H1 (cell line): ENCODE data around the gene PPP2R2C. TPM values are rescaled to one million over a fixed set of nuclear protein-coding genes. Genes with fewer than 3 reads are reported as not detected.

Source experiments
- CTCF ChIA-PET: fragments of 300-600 bp; sonication (Branson Sonifier 250); formaldehyde crosslinking; loops from one replicate; lab custom pipeline; 2021; ENCODE audit not compliant: partially characterized antibody; lab: Charles Lee
- POLR2A ChIA-PET: fragments of 300-600 bp; sonication (Branson Sonifier 250); formaldehyde crosslinking; loops from one replicate; lab custom pipeline; 2021; ENCODE audit warnings: inconsistent platforms; ENCODE audit not compliant: partially characterized antibody; lab: Charles Lee
- DNase-seq, 2 experiments: peaks; one replicate each; pipeline versions ENCODE4 v3.0.0 to v3.0.0-alpha.2; 2010 to 2022; ENCODE audit warnings: low spot score in 2 of 2, low read depth in 1 of 2, mixed read lengths in 1 of 2
- FAIRE-seq: peaks from 2 replicates; lab custom pipeline; 2011; peaks lifted over from hg19 to GRCh38; lab: Jason Lieb, UNC
- H2AFZ ChIP-seq: 2 replicates; pipeline ENCODE4 v1.8.1; 2012; ENCODE audit warnings: low read length, inconsistent platforms
- H2AK5ac ChIP-seq: 2 replicates; pipeline ENCODE4 v1.6.1; 2013; ENCODE audit warnings: low read depth, low read length
- H2BK120ac ChIP-seq: replicated peaks from 2 replicates; pipeline ENCODE3; 2013; ENCODE audit warnings: low read depth, low read length, inconsistent platforms
- H2BK12ac ChIP-seq: 2 replicates; pipeline ENCODE4 v1.6.1; 2013; ENCODE audit warnings: low read depth, low read length
- H2BK15ac ChIP-seq: 2 replicates; pipeline ENCODE4 v1.6.1; 2013; ENCODE audit warnings: low read length
- H2BK20ac ChIP-seq: 2 replicates; pipeline ENCODE4 v1.6.1; 2013; ENCODE audit warnings: low read length
- H2BK5ac ChIP-seq: 2 replicates; pipeline ENCODE4 v1.6.1; 2013; ENCODE audit warnings: low read depth, low read length
- H3K14ac ChIP-seq: 2 replicates; pipeline ENCODE4 v1.6.1; 2013; ENCODE audit warnings: inconsistent platforms; ENCODE audit not compliant: insufficient read length
- H3K18ac ChIP-seq: 2 replicates; pipeline ENCODE4 v1.6.1; 2013; ENCODE audit warnings: low read length; ENCODE audit errors: extremely low read depth
- H3K23ac ChIP-seq: 2 replicates; pipeline ENCODE4 v1.6.1; 2013; ENCODE audit warnings: inconsistent platforms; ENCODE audit not compliant: insufficient read length
- H3K23me2 ChIP-seq: 2 replicates; pipeline ENCODE4 v1.6.1; 2013; ENCODE audit warnings: low read depth, low read length
- H3K27ac ChIP-seq: 2 replicates; pipeline ENCODE4 v1.6.1; 2011; ENCODE audit warnings: low read depth, low read length, inconsistent platforms
- H3K27me3 ChIP-seq, 4 experiments: replicated peaks in 1 of 4; 1 replicate in 1 of 4; 2 replicates in 3 of 4; pipeline versions ENCODE4 v1.6.1 to v1.8.1; 2011 to 2013; ENCODE audit warnings: low read length in 3 of 4, mild to moderate bottlenecking in 3 of 4, inconsistent platforms in 2 of 4, mixed read lengths in 2 of 4, moderate library complexity in 1 of 4; ENCODE audit not compliant: control insufficient read depth in 3 of 4, insufficient read depth in 3 of 4; ENCODE audit errors: extremely low read depth in 1 of 4
- H3K36me3 ChIP-seq, 4 experiments: 2 replicates each; pipeline versions ENCODE4 v1.6.1 to v1.8.1; 2011 to 2013; ENCODE audit warnings: mild to moderate bottlenecking in 4 of 4, low read length in 3 of 4, moderate library complexity in 2 of 4, control low read depth in 1 of 4, inconsistent platforms in 1 of 4; ENCODE audit not compliant: insufficient read depth in 4 of 4, control insufficient read depth in 2 of 4
- H3K4ac ChIP-seq: replicated peaks from 2 replicates; pipeline ENCODE3; 2013; ENCODE audit warnings: low read length, low read depth, mixed read lengths, inconsistent platforms; ENCODE audit not compliant: insufficient read length
- H3K4me1 ChIP-seq, 4 experiments: replicated peaks in 1 of 4; 1 replicate in 1 of 4; 2 replicates in 3 of 4; pipeline versions ENCODE4 v1.6.1 to v1.8.1; 2011 to 2013; ENCODE audit warnings: low read length in 3 of 4, inconsistent platforms in 2 of 4, mixed read lengths in 1 of 4; ENCODE audit not compliant: insufficient read depth in 4 of 4, control insufficient read depth in 3 of 4
- H3K4me2 ChIP-seq, 2 experiments: 2 replicates each; pipeline versions ENCODE4 v1.6.1 to v1.8.1; 2011 to 2013; ENCODE audit warnings: low read depth in 2 of 2, low read length in 2 of 2, control low read depth in 1 of 2, inconsistent platforms in 1 of 2, mild to moderate bottlenecking in 1 of 2; ENCODE audit not compliant: insufficient read depth in 1 of 2
- H3K4me3 ChIP-seq, 4 experiments: fragments of 200-600, 300-600 bp in 1 of 4; sonication (generic), shearing (Covaris generic), sonication (Bioruptor Twin) in 1 of 4; 2 replicates each; pipeline versions ENCODE4 v1.5.1 to v1.8.1; 2011 to 2016; ENCODE audit warnings: low read length in 4 of 4, low read depth in 3 of 4, control low read depth in 2 of 4, inconsistent platforms in 2 of 4, mild to moderate bottlenecking in 2 of 4, mixed read lengths in 1 of 4, moderate library complexity in 1 of 4; ENCODE audit not compliant: insufficient read depth in 2 of 4; ENCODE audit errors: extremely low read depth in 1 of 4
- H3K56ac ChIP-seq: replicated peaks from 2 replicates; pipeline ENCODE3; 2013; ENCODE audit warnings: low read depth, mild to moderate bottlenecking, mixed read lengths, low read length, inconsistent platforms; ENCODE audit not compliant: insufficient read length
- H3K79me1 ChIP-seq: 2 replicates; pipeline ENCODE4 v1.6.1; 2013; ENCODE audit warnings: low read depth, low read length, control low read depth
- H3K79me2 ChIP-seq, 2 experiments: 2 replicates each; pipeline versions ENCODE4 v1.6.1 to v1.8.1; 2012 to 2013; ENCODE audit warnings: low read length in 2 of 2, mild to moderate bottlenecking in 2 of 2, inconsistent platforms in 1 of 2; ENCODE audit not compliant: insufficient read depth in 2 of 2, control insufficient read depth in 1 of 2
- H3K9ac ChIP-seq, 4 experiments: replicated peaks in 1 of 4; 1 replicate in 1 of 4; 2 replicates in 3 of 4; pipeline versions ENCODE4 v1.6.1 to v1.8.1; 2011 to 2013; ENCODE audit warnings: low read depth in 3 of 4, low read length in 3 of 4, control low read depth in 2 of 4, mild to moderate bottlenecking in 2 of 4, moderate library complexity in 2 of 4, inconsistent platforms in 1 of 4; ENCODE audit errors: extremely low read depth in 1 of 4
- H3K9me3 ChIP-seq, 2 experiments: 2 replicates each; pipeline versions ENCODE4 v1.6.1 to v1.8.1; 2012 to 2013; ENCODE audit warnings: mild to moderate bottlenecking in 2 of 2, moderate library complexity in 2 of 2, control low read depth in 1 of 2, inconsistent platforms in 1 of 2, low read depth in 1 of 2, low read length in 1 of 2, mixed read lengths in 1 of 2; ENCODE audit not compliant: insufficient read depth in 2 of 2
- H4K20me1 ChIP-seq, 2 experiments: replicated peaks in 1 of 2; 2 replicates each; pipeline versions ENCODE3 to v1.8.1; 2011 to 2013; ENCODE audit warnings: inconsistent platforms in 2 of 2, low read length in 2 of 2, mild to moderate bottlenecking in 1 of 2; ENCODE audit not compliant: insufficient read depth in 2 of 2, control insufficient read depth in 1 of 2
- H4K5ac ChIP-seq: 2 replicates; pipeline ENCODE4 v1.6.1; 2013; ENCODE audit warnings: low read length, low read depth, mixed read lengths, inconsistent platforms; ENCODE audit not compliant: insufficient read length
- H4K8ac ChIP-seq: 2 replicates; pipeline ENCODE4 v1.8.0; 2013; ENCODE audit warnings: mild to moderate bottlenecking, moderate library complexity, low read length, inconsistent platforms; ENCODE audit not compliant: insufficient read depth; ENCODE audit errors: extremely low read depth
- H4K91ac ChIP-seq: replicated peaks from 2 replicates; pipeline ENCODE3; 2013; ENCODE audit warnings: low read length, mixed read lengths, inconsistent platforms; ENCODE audit not compliant: insufficient read length
- JUND ChIP-seq: IDR thresholded peaks from 2 replicates; pipeline ENCODE4 v1.6.1; 2011; ENCODE audit warnings: mild to moderate bottlenecking, improper control_type of control experiment, low read length
- KDM4A ChIP-seq: IDR thresholded peaks from one replicate; pipeline ENCODE4 v1.7.1; 2012; ENCODE audit warnings: low read depth, mild to moderate bottlenecking, moderate library complexity, low read length, inconsistent platforms; ENCODE audit not compliant: severe bottlenecking
- TAF1 ChIP-seq: IDR thresholded peaks from 2 replicates; pipeline ENCODE4 v1.6.1; 2011; ENCODE audit warnings: mild to moderate bottlenecking, low read depth, low read length
- WGBS, 2 experiments: shearing (Covaris generic) in 1 of 2; methylation state at CpG; one replicate each; pipeline versions ENCODE4 v1.1.6 to v1.1.7; 2013 to 2015; ENCODE audit warnings: low lambda C conversion rate in 2 of 2, mixed read lengths in 2 of 2, inconsistent platforms in 1 of 2, low coverage in 1 of 2, missing lambda C conversion rate in 1 of 2; ENCODE audit not compliant: insufficient replicate concordance in 2 of 2, insufficient coverage in 1 of 2, insufficient read length in 1 of 2; ENCODE audit errors: extremely low coverage in 1 of 2, missing lambda C conversion rate in 1 of 2; 5-methylcytosine and 5-hydroxymethylcytosine counted together
- polyA plus RNA-seq, 7 experiments: library from polyadenylated mRNA; depleted of rRNA in 3 of 7; stranded (reverse) in 5 of 7; unstranded in 2 of 7; fragments of >200 nt in 5 of 7; fragments of 200-250 nt in 2 of 7; gene quantifications; 1 replicate in 5 of 7; 2 replicates in 1 of 7; 4 replicates in 1 of 7; pipeline versions ENCODE4 v1.2.1 to v1.2.3, GENCODE V29; 2011 to 2013; ENCODE audit warnings: missing spikeins in 2 of 7, mixed read lengths in 2 of 7
- total RNA-seq: library from RNA; stranded (reverse); fragmentation: NEBNext Ultra II Directional; extraction: Animal tissue kit (Norgen Biotek cat#: 25700); gene quantifications from 2 replicates; pipeline ENCODE4 v1.2.1, GENCODE V29; 2021

The PPP2R2C gene
- total and polyA plus RNA-seq, 2 of the 8 experiments (the other 6 are each of a cell fraction or from before 2014, with no cell fraction given): 6.4 TPM

GRCh38 chr4:6516762-6517161, 44.3 kb upstream of the PPP2R2C start:
- Histone ChIP-seq H3K23ac (no peak overlapping the region), H3K14ac (no peak overlapping the region), H3K4ac (no peak overlapping the region), H3K27me3 (no peaks in the 10 kb centered on the region), H4K5ac (no peak overlapping the region), H3K36me3 (no peaks in the 10 kb centered on the region), H3K9me3 (no peaks in the 10 kb centered on the region), H3K27ac (no peak overlapping the region), H2BK15ac (no peak overlapping the region), H2BK120ac (no peak overlapping the region), H3K18ac (no peak overlapping the region), H4K91ac (no peak overlapping the region), H4K20me1 (no peaks in the 10 kb centered on the region), H2BK5ac (no peak overlapping the region), H2AK5ac (no peak overlapping the region), H3K4me3 (no peak overlapping the region), H3K4me1 (0 out of 7 replicates have a peak, but pooled peaks cover 0 to 4% (median 0%) of the 10 kb centered on the region in 4 experiments), H3K4me2 (no peak overlapping the region), H2BK12ac (no peak overlapping the region), H3K79me1 (no peaks in the 10 kb centered on the region), H3K79me2 (no peaks in the 10 kb centered on the region), H3K9ac (no peak overlapping the region), H3K56ac (no peak overlapping the region), H2BK20ac (no peak overlapping the region), H2AFZ (no peak overlapping the region), H3K23me2 (peaks cover 7% of the 10 kb centered on the region; the same call in 1 of the 2 replicates), H4K8ac (no peak overlapping the region)
- POLR2A ChIA-PET: no interaction called here
- DNase-seq: no peak
- CTCF ChIA-PET: interaction anchor here (1.0 kb wide), 1 partner anchor 33 kb away, joined by 3 read pairs; no protein-coding TSS in a partner anchor
- 86% methylated on average over 8 of the region's 8 CpGs; no CpG with 5 or more reads in 1 of the 2 experiments for WGBS, 2 experiments
- FAIRE-seq: no peak
- TF ChIP-seq KDM4A (no peak), JUND (no peak), TAF1 (no peak)
